ENCODE results near the gene SORD.

SORD gene

DNA sequence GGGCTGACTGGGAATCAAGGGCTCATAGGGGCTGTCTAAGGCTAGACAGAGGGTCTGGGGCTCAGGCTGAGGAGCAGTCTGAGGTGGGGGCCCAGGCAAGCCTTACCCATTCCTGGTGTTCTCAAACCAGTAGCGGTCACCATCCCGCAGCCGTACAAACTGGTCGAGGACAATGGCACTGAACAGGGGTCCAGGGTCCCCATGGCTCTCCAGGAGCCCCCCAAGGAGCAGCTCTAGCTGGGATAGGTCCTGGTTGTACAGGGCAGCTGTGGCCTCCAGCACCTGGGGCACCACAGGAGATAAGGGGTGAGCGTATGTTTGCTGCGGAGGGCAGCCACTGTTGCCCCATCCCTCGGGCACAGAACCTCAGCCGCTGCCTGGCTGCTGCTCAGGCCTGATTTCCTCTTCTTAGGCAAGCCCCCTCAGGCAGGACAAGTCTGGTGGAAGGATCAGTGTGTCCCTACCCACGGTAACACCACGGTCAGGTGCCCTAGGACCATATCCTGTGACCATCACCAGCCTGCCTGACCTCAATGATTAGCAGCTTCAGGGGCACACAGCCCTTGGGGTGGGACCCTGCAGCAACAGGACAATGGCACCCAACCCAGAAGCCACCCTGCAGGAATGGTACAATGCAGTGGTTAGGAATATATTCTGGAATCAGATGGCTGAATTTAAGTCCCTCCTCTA lies 85.1 kb downstream of the SORD start:
- H2AFZ ChIP-seq (ENCODE audit: low read depth, low read length, severe bottlenecking) = no peak overlapping the region

DNA sequence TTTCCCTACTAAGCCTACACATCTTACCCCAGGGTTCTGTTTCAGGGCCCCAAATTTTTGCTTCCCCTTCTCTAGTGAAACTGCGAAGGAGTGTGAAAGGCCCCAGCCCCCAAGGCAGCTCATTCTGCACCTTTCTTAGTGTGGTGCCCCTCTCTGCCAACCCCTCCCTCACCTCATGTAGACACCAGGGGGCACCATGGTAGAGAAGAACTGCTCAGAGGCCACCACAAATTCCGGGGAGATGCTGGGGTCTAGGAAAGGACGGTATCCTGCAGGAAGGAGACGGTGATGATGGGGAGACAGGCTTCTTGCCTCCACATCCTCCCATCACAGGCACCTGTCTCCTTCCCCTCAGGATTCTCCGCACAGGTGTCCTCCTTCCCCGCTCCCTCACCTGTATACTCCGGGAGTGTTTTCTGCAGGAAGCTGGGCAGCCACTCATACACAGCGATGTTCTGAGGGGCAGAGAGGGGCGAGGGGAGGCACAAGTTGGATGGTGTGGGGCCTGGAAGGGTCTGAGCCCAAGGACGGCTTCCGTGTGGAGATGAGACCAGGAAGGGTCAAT lies 87.3 kb downstream of the SORD start:
- H3K79me2 ChIP-seq (ENCODE audit: insufficient read depth, low read length) = no peaks in the 10 kb centered on the region
- H3K27ac ChIP-seq (ENCODE audit: low read depth, low read length) = no peak overlapping the region
- no peak overlapping the region for H3K4me3 ChIP-seq (ENCODE audit: insufficient read depth, low read length, poor library complexity, severe bottlenecking)
- no peaks in the 10 kb centered on the region for H3K9me2 ChIP-seq (replicated peaks; ENCODE audit: insufficient read depth, low read length)
- no peaks in the 10 kb centered on the region for H3K9me3 ChIP-seq (ENCODE audit: insufficient read depth, low read length)
- H3K4me2 ChIP-seq (ENCODE audit: low read depth, low read length, poor library complexity, severe bottlenecking) = no peak overlapping the region
- no peak for TF ChIP-seq EZH2phosphoT487 (conservative IDR thresholded peaks at IDR 0.05; ENCODE audit: low read length)
- TF ChIP-seq, protein P1, sequence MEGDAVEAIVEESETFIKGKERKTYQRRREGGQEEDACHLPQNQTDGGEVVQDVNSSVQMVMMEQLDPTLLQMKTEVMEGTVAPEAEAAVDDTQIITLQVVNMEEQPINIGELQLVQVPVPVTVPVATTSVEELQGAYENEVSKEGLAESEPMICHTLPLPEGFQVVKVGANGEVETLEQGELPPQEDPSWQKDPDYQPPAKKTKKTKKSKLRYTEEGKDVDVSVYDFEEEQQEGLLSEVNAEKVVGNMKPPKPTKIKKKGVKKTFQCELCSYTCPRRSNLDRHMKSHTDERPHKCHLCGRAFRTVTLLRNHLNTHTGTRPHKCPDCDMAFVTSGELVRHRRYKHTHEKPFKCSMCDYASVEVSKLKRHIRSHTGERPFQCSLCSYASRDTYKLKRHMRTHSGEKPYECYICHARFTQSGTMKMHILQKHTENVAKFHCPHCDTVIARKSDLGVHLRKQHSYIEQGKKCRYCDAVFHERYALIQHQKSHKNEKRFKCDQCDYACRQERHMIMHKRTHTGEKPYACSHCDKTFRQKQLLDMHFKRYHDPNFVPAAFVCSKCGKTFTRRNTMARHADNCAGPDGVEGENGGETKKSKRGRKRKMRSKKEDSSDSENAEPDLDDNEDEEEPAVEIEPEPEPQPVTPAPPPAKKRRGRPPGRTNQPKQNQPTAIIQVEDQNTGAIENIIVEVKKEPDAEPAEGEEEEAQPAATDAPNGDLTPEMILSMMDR (IDR thresholded peaks at IDR 0.05; ENCODE audit: insufficient read depth, low read length, poor library complexity, severe bottlenecking) = no peak
- no peaks in the 10 kb centered on the region for H3K27me3 ChIP-seq (ENCODE audit: low read length)
- H3K36me3 ChIP-seq (ENCODE audit: low read length) = no peaks in the 10 kb centered on the region
- H2AFZ ChIP-seq (ENCODE audit: low read depth, low read length, severe bottlenecking) = no peak overlapping the region
- no peak overlapping the region for H3K9ac ChIP-seq (ENCODE audit: low read length)
- H3F3A ChIP-seq (ENCODE audit: insufficient read depth) = no peaks in the 10 kb centered on the region
- H4K20me1 ChIP-seq (ENCODE audit: low read depth, low read length) = no peaks in the 10 kb centered on the region

More for the DNA sequence above, 85.1 kb downstream of the SORD start:
- Histone ChIP-seq H3K27me3 (ENCODE audit: low read length) (no peaks in the 10 kb centered on the region), H3K36me3 (ENCODE audit: low read length) (no peaks in the 10 kb centered on the region), H3K9ac (ENCODE audit: low read length) (no peak overlapping the region), H3K79me2 (ENCODE audit: insufficient read depth, low read length) (no peaks in the 10 kb centered on the region), H3K4me3 (ENCODE audit: insufficient read depth, low read length, poor library complexity, severe bottlenecking) (no peak overlapping the region), H4K20me1 (ENCODE audit: low read depth, low read length) (no peaks in the 10 kb centered on the region), H3K27ac (ENCODE audit: low read depth, low read length) (no peak overlapping the region), H3F3A (ENCODE audit: insufficient read depth) (no peaks in the 10 kb centered on the region), H3K4me2 (ENCODE audit: low read depth, low read length, poor library complexity, severe bottlenecking) (no peak overlapping the region), H3K9me3 (ENCODE audit: insufficient read depth, low read length) (no peaks in the 10 kb centered on the region), H3K9me2 (replicated peaks; ENCODE audit: insufficient read depth, low read length) (no peaks in the 10 kb centered on the region)
- no peak for TF ChIP-seq EZH2phosphoT487 (conservative IDR thresholded peaks at IDR 0.05; ENCODE audit: low read length)
- TF ChIP-seq, protein P1 (IDR thresholded peaks at IDR 0.05; ENCODE audit: insufficient read depth, low read length, poor library complexity, severe bottlenecking) = no peak

DNA sequence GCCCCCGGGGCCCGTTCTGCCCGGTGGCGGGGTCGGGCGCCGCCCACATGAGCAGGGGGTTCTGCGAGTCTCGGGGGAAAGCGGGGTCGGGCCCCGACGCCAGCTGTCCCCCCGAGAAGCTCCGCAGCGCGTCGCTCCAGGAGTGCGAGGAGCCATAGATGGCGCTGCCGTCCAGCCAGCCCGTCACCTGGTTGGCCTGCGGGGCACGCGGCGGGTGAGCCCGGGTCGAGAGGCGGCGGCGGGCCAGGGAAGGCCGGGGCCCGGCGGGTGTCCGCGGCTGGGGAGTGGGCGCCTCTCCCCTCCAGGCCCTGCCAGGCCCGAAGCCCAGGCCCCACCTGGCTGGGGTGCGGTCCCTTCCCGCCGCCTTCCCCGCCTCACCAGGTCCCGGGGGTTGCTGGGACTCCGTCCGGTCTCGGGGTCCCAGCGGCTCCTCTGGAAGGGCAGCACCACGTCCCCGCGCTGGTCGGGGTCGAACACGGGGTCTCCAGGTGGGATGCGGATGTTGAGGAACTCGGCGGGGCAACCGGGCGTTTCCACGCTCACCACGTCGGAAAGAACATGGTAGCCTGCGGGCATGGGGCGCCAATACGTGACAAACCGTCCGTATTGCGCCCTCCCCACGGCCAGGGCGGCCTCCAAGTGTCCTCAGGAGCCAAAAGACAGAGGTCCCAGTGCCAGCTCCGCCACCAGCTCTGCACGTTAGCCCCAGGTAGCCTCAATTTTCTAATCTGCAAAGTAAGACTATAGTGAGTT lies 88.6 kb downstream of the SORD start:
- H3K36me3 ChIP-seq (ENCODE audit: low read length) = no peaks in the 10 kb centered on the region
- no peaks in the 10 kb centered on the region for H3K9me2 ChIP-seq (replicated peaks; ENCODE audit: insufficient read depth, low read length)
- H3K27me3 ChIP-seq (ENCODE audit: low read length) = no peaks in the 10 kb centered on the region
- H3K9me3 ChIP-seq (ENCODE audit: insufficient read depth, low read length) = no peaks in the 10 kb centered on the region
- H3K79me2 ChIP-seq (ENCODE audit: insufficient read depth, low read length) = no peaks in the 10 kb centered on the region
- no peak overlapping the region for H3K4me2 ChIP-seq (ENCODE audit: low read depth, low read length, poor library complexity, severe bottlenecking)
- no peak overlapping the region for H3K9ac ChIP-seq (ENCODE audit: low read length)
- no peak overlapping the region for H2AFZ ChIP-seq (ENCODE audit: low read depth, low read length, severe bottlenecking)
- no peak overlapping the region for H3K4me3 ChIP-seq (ENCODE audit: insufficient read depth, low read length, poor library complexity, severe bottlenecking)
- H3F3A ChIP-seq (ENCODE audit: insufficient read depth) = no peaks in the 10 kb centered on the region
- no peak for TF ChIP-seq EZH2phosphoT487 (conservative IDR thresholded peaks at IDR 0.05; ENCODE audit: low read length)
- TF ChIP-seq, protein P1 (IDR thresholded peaks at IDR 0.05; ENCODE audit: insufficient read depth, low read length, poor library complexity, severe bottlenecking) = no peak
- no peak overlapping the region for H3K27ac ChIP-seq (ENCODE audit: low read depth, low read length)
- H4K20me1 ChIP-seq (ENCODE audit: low read depth, low read length) = no peaks in the 10 kb centered on the region
